GM20431 (cell line): ENCODE measurements around the gene ABCC12.

Experiments
- in situ Hi-C: fragments of 300-500 bp; cut with MseI, MboI; formaldehyde crosslinking; loops from one replicate; pipeline ENCODE4 v1.15.0; 2020; ENCODE audit warnings: low sequenced_read_pairs; ENCODE audit not compliant: unreplicated experiment

Gene ABCC12

DNA sequence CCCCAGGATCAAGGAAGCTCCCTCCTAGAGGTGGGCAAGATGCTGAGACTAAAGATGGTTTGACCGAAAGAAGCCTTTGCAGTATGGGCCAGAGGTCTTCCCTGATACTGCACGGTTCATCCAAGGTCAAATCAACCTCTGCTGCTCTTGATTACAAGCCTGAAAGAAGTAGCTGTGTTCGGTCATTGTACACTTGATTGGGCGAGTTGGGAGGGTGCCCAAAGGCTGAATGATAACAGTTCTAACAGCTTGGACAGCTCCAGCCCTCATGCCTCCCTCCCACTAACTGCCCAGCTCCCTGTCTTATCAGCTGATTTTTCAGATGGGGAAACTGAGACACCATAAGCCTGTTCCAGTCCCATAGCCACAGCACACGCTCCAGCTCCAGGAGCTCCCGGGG lies 42.8 kb downstream of the ABCC12 start:
- in situ Hi-C loops, result no loop called here

DNA sequence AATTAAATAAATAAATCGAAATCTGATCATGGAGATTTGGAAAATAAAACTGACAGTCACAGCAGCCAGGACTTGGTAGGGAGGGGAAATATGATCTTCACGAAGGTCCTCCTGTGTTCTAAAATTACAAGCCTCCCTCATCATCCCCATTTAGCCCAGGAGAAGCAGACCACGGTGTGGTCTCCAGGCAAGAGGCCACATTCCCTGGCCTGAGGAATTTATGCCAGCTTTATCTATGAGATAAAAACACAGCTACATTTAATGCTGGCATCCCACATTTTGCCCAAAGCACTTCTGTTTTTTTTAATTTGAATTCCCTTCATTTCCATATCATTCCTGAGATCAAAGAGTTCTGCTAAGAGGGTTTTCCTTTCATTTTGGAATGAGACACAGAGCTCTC lies 43.2 kb downstream of the ABCC12 start:
- in situ Hi-C loops, result no loop called here

GRCh38 chr16:48110982-48111381 lies 44.8 kb downstream of the ABCC12 start:
- in situ Hi-C loops, result no loop called here

GRCh38 chr16:48110000-48110399 lies 45.8 kb downstream of the ABCC12 start:
- in situ Hi-C loops, result no loop called here

GRCh38 chr16:48109475-48109874 lies 46.3 kb downstream of the ABCC12 start:
- in situ Hi-C loops, result no loop called here

DNA sequence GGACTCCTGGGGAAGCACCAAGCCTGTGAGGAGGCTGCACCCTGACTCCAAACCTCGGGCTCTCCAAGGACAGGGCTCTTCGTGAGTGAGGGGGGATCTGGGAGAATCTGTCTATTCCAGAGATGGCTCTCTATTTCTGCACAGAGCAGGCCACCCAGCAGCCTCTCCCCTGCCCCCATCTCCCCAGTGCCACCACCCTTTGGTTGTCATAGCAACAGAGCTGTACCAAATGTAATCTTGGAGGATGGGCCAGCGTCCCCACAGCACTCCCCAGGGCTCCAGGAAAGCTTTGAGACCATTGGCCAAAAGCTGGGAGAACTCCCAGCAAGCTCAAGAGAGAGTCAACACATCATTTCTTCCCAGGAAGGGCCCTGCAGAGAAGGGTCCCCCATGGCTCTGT lies 49.3 kb downstream of the ABCC12 start:
- in situ Hi-C loops, result no loop called here
